Karpas-422 (cell line): ENCODE results near the gene C17orf78. TPM values are rescaled to one million over a fixed set of nuclear protein-coding genes. Genes with fewer than 3 reads are reported as not detected.
"Not testable (repeated sequence)": the region's sequence is repeated elsewhere in the genome, so short reads cannot be mapped to it uniquely, and the experiment has no call there.

Source experiments
- DNase-seq: peaks from one replicate; pipeline ENCODE4 v3.0.0-alpha.2; 2015
- H2AFZ ChIP-seq: fragments of 200-600 bp; sonication (generic); 2 replicates; pipeline ENCODE4 v1.6.1; 2014; ENCODE audit warnings: antibody characterized with exemption, low read length, mixed read lengths
- H3K27ac ChIP-seq: fragments of 200-600 bp; sonication (generic); 2 replicates; pipeline ENCODE4 v1.5.1; 2014; ENCODE audit warnings: mild to moderate bottlenecking, low read length, moderate library complexity
- H3K27me3 ChIP-seq: fragments of 200-600 bp; sonication (generic); 2 replicates; pipeline ENCODE4 v1.6.1; 2014; ENCODE audit warnings: low read length, mixed read lengths
- H3K36me3 ChIP-seq: fragments of 200-600 bp; sonication (generic); 2 replicates; pipeline ENCODE4 v1.6.1; 2014; ENCODE audit warnings: low read length, mixed read lengths; ENCODE audit not compliant: insufficient read depth
- H3K4me1 ChIP-seq: fragments of 200-600 bp; sonication (generic); 2 replicates; pipeline ENCODE4 v1.6.1; 2014; ENCODE audit warnings: mild to moderate bottlenecking, low read length, mixed read lengths
- H3K4me2 ChIP-seq: fragments of 200-600 bp; sonication (generic); 2 replicates; pipeline ENCODE4 v1.6.1; 2014; ENCODE audit warnings: low read length, low read depth, mild to moderate bottlenecking; ENCODE audit not compliant: poor library complexity, severe bottlenecking
- H3K4me3 ChIP-seq: fragments of 200-600 bp; sonication (generic); 2 replicates; pipeline ENCODE4 v1.5.1; 2014; ENCODE audit warnings: mild to moderate bottlenecking, antibody characterized with exemption, low read length, mixed read lengths
- H3K79me2 ChIP-seq: fragments of 200-600 bp; sonication (generic); 2 replicates; pipeline ENCODE4 v1.6.1; 2014; ENCODE audit warnings: mild to moderate bottlenecking, low read length, mixed read lengths
- H3K9ac ChIP-seq: fragments of 200-600 bp; sonication (generic); 2 replicates; pipeline ENCODE4 v1.6.0; 2014; ENCODE audit warnings: low read length
- H3K9me2 ChIP-seq: fragments of 200-600 bp; sonication (generic), shearing (Covaris generic); replicated peaks from 2 replicates; pipeline ENCODE4 v1.6.0; 2014; ENCODE audit warnings: mild to moderate bottlenecking, low read length, moderate library complexity; ENCODE audit not compliant: insufficient read depth
- H3K9me3 ChIP-seq: fragments of 300-700, 200-600 bp; sonication (generic); 2 replicates; pipeline ENCODE4 v1.6.1; 2014; ENCODE audit warnings: low read length, mixed read lengths
- H4K20me1 ChIP-seq: fragments of 200-600 bp; sonication (generic); 2 replicates; pipeline ENCODE4 v1.6.1; 2014; ENCODE audit warnings: mild to moderate bottlenecking, antibody characterized with exemption, low read length, low read depth; ENCODE audit not compliant: insufficient read depth
- total RNA-seq: library from RNA; depleted of rRNA; stranded (reverse); fragments of >200 nt; shearing (Covaris generic); gene quantifications from 2 replicates; pipeline ENCODE4 v1.2.3, GENCODE V29; 2014; ENCODE audit warnings: low replicate concordance; rRNA removed

The C17orf78 gene
- total RNA-seq: not detected in 2 replicates

DNA sequence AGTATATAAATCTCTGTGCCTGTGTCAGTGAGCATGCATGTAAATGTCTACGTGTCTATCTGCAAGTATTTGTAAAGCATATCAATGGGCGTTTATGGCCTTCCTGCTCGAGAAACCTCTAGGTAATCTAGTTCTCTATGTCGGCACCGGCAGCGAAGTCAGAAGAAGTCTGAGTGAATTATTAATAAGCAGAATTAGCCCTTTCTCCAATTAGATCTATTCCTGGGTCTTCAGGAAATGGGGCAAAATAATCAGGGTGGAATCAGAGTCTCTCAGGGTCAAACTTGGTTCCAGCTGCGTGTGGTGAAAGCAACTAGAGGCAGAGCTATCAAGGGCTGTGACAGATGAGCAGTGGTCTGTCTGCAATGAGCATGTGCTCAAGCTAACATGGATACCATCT lies at the start of gene C17orf78:
Gene C17orf78, plus strand, starts transcription at position 280 of the 400 bp plus-strand sequence. Its CDS starts 108 bp downstream, at position 388.
- no peak within 1 kb of the TSS for H3K9ac ChIP-seq

DNA sequence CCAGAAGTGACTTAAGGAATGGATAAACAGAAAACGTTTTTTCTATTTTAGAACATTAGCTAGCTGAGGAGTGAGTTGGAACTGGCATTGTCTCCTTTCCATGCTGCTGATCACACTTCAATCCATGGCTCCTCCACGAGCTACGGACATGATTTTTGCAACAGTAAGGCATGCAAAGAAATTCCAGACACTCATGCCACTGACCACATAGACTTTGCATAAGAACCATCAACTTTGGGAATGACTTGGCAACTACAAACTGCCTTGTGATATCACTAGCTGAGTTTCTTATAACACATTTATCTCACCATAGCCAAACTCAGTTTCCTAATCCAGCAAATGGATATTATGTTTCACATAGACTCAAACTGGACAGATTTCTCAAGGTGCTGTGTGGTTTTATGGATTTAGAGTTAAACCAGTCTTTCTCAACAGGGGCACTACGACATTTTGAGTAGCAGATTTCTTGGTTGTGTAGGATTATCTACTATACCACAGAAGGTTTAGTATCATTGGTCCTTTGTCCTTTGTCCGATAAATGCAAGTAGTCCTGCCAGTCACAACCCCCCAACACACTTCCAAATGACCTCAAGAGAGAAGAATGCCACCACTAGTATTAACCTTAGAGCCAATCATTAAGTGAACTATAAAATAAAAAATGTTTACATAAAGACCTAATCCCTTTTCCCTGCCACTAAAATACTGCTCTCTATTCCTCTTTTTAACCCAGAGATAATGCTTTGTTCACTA lies 48.3 kb upstream of the C17orf78 start:
- Histone ChIP-seq H3K36me3 (peaks cover 40% of the 10 kb centered on the region), H3K27ac (no peak overlapping the region), H2AFZ (no peak overlapping the region), H3K27me3 (no peaks in the 10 kb centered on the region), H4K20me1 (no peaks in the 10 kb centered on the region; the same call in 1 of the 2 replicates), H3K4me1 (no peaks in the 10 kb centered on the region), H3K4me2 (no peak overlapping the region), H3K9me3 (no peaks in the 10 kb centered on the region), H3K9me2 (no peaks in the 10 kb centered on the region), H3K79me2 (peaks cover 55% of the 10 kb centered on the region), H3K4me3 (no peak overlapping the region), H3K9ac (no peak overlapping the region)
- no peak for DNase-seq

More for the DNA sequence above, at the start of gene C17orf78:
- no peaks in the 10 kb centered on the region for H3K79me2 ChIP-seq
- H3K9me2 ChIP-seq: no peaks in the 10 kb centered on the region
- H4K20me1 ChIP-seq: no peaks in the 10 kb centered on the region
- DNase-seq: no peak
- no peak within 1 kb of the TSS for H3K27ac ChIP-seq
- no peak within 1 kb of the TSS for H3K4me3 ChIP-seq
- H3K36me3 ChIP-seq: no peaks in the 10 kb centered on the region
- H3K4me2 ChIP-seq: no peak within 1 kb of the TSS
- no peaks in the 10 kb centered on the region for H3K9me3 ChIP-seq
- H2AFZ ChIP-seq: no peak within 1 kb of the TSS
- H3K27me3 ChIP-seq: no peaks in the 10 kb centered on the region
- peaks cover 3% of the 10 kb centered on the region; the same call in 1 of the 2 replicates for H3K4me1 ChIP-seq

DNA sequence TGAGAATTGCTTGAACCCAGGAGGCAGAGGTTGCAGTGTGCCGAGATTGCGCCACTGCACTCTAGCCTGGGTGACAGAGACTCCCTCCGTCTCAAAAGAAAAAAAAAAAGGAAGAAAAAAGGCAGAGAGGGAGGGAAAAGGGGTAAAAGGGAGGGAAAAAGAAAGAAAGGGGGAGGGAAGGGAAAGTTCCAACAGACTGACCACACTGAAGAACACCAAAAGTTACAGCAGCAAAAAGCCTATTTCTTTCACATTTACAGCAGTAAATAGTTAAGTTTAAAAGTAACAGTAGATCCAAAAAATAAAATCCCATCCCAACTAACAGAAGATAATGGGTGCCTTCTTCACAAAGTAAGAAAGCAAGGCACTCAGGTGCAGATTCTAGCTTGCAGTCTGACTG lies 36.9 kb upstream of the C17orf78 start:
- Histone ChIP-seq H3K4me3 (no peak overlapping the region), H3K27me3 (no peaks in the 10 kb centered on the region), H3K36me3 (peaks cover 19% of the 10 kb centered on the region; the same call in 1 of the 2 replicates), H3K4me2 (no peak overlapping the region), H3K79me2 (peaks cover 93% of the 10 kb centered on the region), H2AFZ (no peak overlapping the region), H4K20me1 (0 out of 2 replicates have a peak, but pooled peaks cover 3% of the 10 kb centered on the region), H3K9ac (no peak overlapping the region), H3K9me3 (no peaks in the 10 kb centered on the region), H3K9me2 (no peaks in the 10 kb centered on the region), H3K27ac (no peak overlapping the region), H3K4me1 (peaks cover 13% of the 10 kb centered on the region)
- DNase-seq: no peak

DNA sequence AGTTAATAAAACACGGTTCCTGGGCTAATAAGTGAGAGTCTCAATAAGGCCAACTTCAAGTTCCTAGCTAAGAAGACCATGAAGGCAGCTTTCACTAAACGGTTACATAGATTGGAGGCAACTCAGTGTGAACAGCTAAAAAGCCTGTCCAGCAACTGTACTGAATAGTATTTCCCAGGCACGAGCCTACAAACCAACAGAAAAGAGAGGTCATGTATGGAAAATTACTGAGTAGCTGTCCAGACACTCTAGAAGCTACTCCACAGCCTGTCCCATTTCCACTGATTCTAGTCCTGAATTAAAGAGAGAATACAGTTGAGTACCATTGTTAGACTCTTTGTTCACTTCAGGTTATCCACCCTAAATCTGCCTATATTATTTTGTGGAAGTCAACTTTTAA lies 36.5 kb upstream of the C17orf78 start:
- Histone ChIP-seq H3K4me1 (peaks cover 13% of the 10 kb centered on the region), H3K27me3 (no peaks in the 10 kb centered on the region), H3K27ac (no peak overlapping the region), H3K9me3 (no peaks in the 10 kb centered on the region), H3K4me2 (no peak overlapping the region), H2AFZ (no peak overlapping the region), H4K20me1 (0 out of 2 replicates have a peak, but pooled peaks cover 3% of the 10 kb centered on the region), H3K4me3 (no peak overlapping the region), H3K9ac (no peak overlapping the region), H3K36me3 (peaks cover 19% of the 10 kb centered on the region; the same call in 1 of the 2 replicates), H3K9me2 (no peaks in the 10 kb centered on the region), H3K79me2 (peaks cover 92% of the 10 kb centered on the region)
- DNase-seq: no peak

DNA sequence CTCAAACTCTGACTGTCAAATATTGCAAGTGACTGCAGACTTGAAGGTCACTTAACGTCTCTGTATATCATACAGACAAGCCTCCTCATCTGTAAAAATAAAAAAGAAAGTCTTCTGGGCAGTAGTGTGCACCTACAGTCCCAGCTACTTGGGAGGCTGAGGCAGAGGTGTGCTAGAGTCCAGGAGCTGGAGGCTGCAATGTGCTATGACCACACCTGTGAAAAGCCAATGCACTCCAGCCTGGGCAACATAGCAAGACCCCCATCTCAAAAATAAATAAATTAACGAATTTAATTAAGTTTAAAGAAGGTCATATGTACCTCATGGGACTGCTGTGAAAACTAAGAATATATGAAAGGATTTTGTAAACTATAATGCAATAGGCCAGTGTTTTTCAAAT lies 35.0 kb upstream of the C17orf78 start:
- Histone ChIP-seq H3K9me3 (no peaks in the 10 kb centered on the region), H3K4me1 (0 out of 2 replicates have a peak, but pooled peaks cover 3% of the 10 kb centered on the region), H3K9ac (no peak overlapping the region), H3K9me2 (no peaks in the 10 kb centered on the region), H4K20me1 (peaks cover 3% of the 10 kb centered on the region; the same call in 1 of the 2 replicates), H2AFZ (no peak overlapping the region), H3K4me3 (no peak overlapping the region), H3K4me2 (no peak overlapping the region), H3K27ac (no peak overlapping the region), H3K79me2 (peaks cover 91% of the 10 kb centered on the region), H3K36me3 (peaks cover 30% of the 10 kb centered on the region), H3K27me3 (no peaks in the 10 kb centered on the region)
- DNase-seq: no peak

DNA sequence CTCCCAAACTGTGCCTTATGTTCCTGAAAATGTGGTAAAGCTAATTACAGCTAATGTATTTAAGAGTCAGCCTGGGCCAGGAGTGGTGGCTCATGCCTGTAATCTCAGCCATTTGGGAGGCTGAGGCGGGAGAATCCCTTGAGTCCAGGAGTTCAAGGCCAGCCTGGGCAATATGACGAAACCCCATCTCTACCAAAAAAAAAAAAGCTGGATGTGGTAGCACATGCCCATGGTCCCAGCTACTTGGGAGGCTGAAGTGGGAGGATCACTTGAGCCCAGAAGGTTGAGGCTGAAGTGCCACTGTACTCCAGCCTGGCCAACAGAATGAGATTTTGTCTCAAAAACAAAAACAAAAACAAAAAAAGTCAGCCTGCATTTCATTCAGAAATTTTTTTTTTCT lies 33.2 kb upstream of the C17orf78 start:
- Histone ChIP-seq H3K79me2 (peaks cover 90% of the 10 kb centered on the region), H3K9ac (no peak overlapping the region)

DNA sequence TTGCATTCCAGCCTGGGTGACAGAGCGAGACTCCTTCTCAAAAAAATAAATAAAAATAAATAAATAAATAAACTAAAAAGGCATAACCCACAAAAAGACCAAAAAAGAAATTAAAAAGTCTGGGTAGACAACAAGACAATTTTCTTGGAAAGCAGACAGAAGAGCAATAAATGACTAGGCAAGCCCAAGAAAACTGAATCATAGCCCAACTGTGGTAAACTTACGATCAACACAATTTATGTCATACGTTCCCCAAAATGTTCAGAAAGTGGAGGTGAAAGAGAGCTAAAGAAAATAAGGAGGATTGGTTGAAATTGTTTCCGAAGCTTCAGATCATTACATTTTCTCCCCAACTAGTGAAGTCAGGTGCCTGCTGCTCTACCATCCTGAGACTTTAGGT lies 31.3 kb upstream of the C17orf78 start:
- peaks cover 8% of the 10 kb centered on the region; the same call in 1 of the 2 replicates for H4K20me1 ChIP-seq
- no peak overlapping the region for H3K27ac ChIP-seq
- no peaks in the 10 kb centered on the region for H3K27me3 ChIP-seq
- H3K36me3 ChIP-seq: peaks cover 22% of the 10 kb centered on the region
- no peaks in the 10 kb centered on the region for H3K9me2 ChIP-seq
- no peak for DNase-seq
- no peak overlapping the region for H3K4me2 ChIP-seq
- no peaks in the 10 kb centered on the region for H3K9me3 ChIP-seq
- H2AFZ ChIP-seq: no peak overlapping the region
- peaks cover 90% of the 10 kb centered on the region for H3K79me2 ChIP-seq
- H3K4me1 ChIP-seq: no peaks in the 10 kb centered on the region
- H3K4me3 ChIP-seq: no peak overlapping the region
- no peak overlapping the region for H3K9ac ChIP-seq

More for the DNA sequence above, 33.2 kb upstream of the C17orf78 start:
- peaks cover 22% of the 10 kb centered on the region for H3K36me3 ChIP-seq
- H3K27ac ChIP-seq: no peak overlapping the region
- H3K4me1 ChIP-seq: no peaks in the 10 kb centered on the region
- no peak overlapping the region for H3K4me2 ChIP-seq
- no peak for DNase-seq
- H3K9me2 ChIP-seq: no peaks in the 10 kb centered on the region
- H3K27me3 ChIP-seq: no peaks in the 10 kb centered on the region
- no peak overlapping the region for H2AFZ ChIP-seq
- peaks cover 8% of the 10 kb centered on the region; the same call in 1 of the 2 replicates for H4K20me1 ChIP-seq
- H3K4me3 ChIP-seq: no peak overlapping the region
- H3K9me3 ChIP-seq: no peaks in the 10 kb centered on the region

DNA sequence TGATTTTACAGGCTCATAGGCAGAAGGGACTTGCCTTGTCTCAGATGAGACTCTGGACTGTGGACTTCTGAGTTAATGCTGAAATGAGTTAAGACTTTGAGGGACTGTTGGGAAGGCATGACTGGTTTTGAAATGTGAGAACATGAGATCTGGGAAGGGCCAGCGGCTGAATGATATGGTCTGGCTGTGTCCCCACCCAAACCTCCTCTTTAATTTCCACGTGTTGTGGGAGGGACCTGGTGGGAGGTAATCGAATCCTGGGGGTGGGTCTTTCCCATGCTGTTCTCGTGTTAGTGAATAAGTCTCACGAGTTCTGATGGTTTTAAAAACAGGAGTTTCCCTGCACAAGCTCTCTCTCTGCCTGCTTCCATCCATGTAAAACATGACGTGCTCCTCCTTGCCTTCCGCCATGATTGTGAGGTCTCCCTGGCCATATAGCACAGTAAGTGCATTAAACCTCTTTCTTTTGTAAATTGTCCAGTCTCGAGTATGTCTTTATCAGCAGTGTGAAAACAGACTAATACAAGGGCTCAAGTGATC lies 28.9 kb upstream of the C17orf78 start:
- Histone ChIP-seq H3K79me2 (peaks cover 90% of the 10 kb centered on the region), H3K36me3 (peaks cover 19% of the 10 kb centered on the region; the same call in 1 of the 2 replicates)
- H3K27ac ChIP-seq, H3K4me1 ChIP-seq, H3K9ac ChIP-seq, H3K27me3 ChIP-seq, DNase-seq, H3K9me3 ChIP-seq, H4K20me1 ChIP-seq, H3K4me2 ChIP-seq, H3K4me3 ChIP-seq, H3K9me2 ChIP-seq, H2AFZ ChIP-seq: not testable (repeated sequence)
